RWPE2 (cell line): Measurements from ENCODE around the gene GET3.

Source experiments
- ATAC-seq: fragments of 200-7000 bp; cut with Tn5 transposase; 3 replicates; pipeline ENCODE4 v1.9.1; 2021; ENCODE audit warnings: low read depth
- DNase-seq: peaks from one replicate; pipeline ENCODE4 v3.0.0-alpha.2; 2020; ENCODE audit warnings: low spot score
- H3K27ac ChIP-seq: fragments of 450-650 bp; 2 replicates; pipeline ENCODE4 v1.5.1; 2017; ENCODE audit warnings: mild to moderate bottlenecking; ENCODE audit not compliant: poor library complexity, severe bottlenecking
- H3K27me3 ChIP-seq: fragments of 250-450 bp; sonication (Bioruptor Pico); 2 replicates; pipeline ENCODE4 v1.5.1; 2021; ENCODE audit warnings: mild to moderate bottlenecking, moderate library complexity; ENCODE audit not compliant: insufficient read depth, poor library complexity, severe bottlenecking
- H3K36me3 ChIP-seq: fragments of 250-450 bp; sonication (Bioruptor Pico); 2 replicates; pipeline ENCODE4 v1.5.1; 2020; ENCODE audit warnings: low read depth, mild to moderate bottlenecking, moderate library complexity
- H3K4me1 ChIP-seq: fragments of 250-450 bp; sonication (Bioruptor Pico); 2 replicates; pipeline ENCODE4 v1.5.1; 2021; ENCODE audit warnings: mild to moderate bottlenecking, moderate library complexity; ENCODE audit not compliant: insufficient read depth, poor library complexity, severe bottlenecking
- H3K4me3 ChIP-seq: fragments of 250-450 bp; sonication (Bioruptor Pico); 2 replicates; pipeline ENCODE4 v1.5.1; 2021; ENCODE audit warnings: mild to moderate bottlenecking, moderate library complexity; ENCODE audit not compliant: severe bottlenecking
- H3K9me3 ChIP-seq: fragments of 250-450 bp; sonication (Bioruptor Pico); 2 replicates; pipeline ENCODE4 v1.5.1; 2021; ENCODE audit warnings: mild to moderate bottlenecking, moderate library complexity; ENCODE audit not compliant: severe bottlenecking
- CTCF ChIP-seq: fragments of 450-650 bp; IDR thresholded peaks from one replicate; pipeline ENCODE4 v1.5.1; 2017; ENCODE audit warnings: mild to moderate bottlenecking, moderate library complexity; ENCODE audit not compliant: poor library complexity, severe bottlenecking

The GET3 gene

DNA sequence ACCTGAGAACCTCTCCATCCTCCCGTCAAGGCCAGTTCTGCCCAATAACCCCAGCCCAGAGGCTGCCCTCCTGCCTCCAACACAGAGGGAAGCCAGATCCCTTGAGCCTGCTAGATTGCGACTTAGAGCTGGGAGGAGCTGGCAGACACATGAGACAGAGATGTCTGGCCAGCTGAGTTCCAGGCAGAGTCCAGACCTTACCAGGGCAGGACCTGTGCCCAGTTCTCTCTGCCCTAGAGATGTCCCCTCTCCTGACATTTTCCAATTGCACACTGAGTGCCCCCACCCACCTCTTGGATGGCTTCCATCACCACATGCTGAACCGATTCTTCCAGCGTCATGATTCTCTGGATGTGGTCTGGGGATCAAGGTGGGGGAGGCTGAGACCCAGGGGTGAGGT, 35.0 kb downstream of the GET3 start:
- no peak overlapping the region for H3K4me3 ChIP-seq
- no peak for TF ChIP-seq CTCF
- ATAC-seq (no peak), DNase-seq (no peak)
- H3K27ac ChIP-seq: no peak overlapping the region
- no peaks in the 10 kb centered on the region for H3K4me1 ChIP-seq
- H3K9me3 ChIP-seq: no peaks in the 10 kb centered on the region
- no peaks in the 10 kb centered on the region for H3K27me3 ChIP-seq
- H3K36me3 ChIP-seq: peaks cover 36% of the 10 kb centered on the region

DNA sequence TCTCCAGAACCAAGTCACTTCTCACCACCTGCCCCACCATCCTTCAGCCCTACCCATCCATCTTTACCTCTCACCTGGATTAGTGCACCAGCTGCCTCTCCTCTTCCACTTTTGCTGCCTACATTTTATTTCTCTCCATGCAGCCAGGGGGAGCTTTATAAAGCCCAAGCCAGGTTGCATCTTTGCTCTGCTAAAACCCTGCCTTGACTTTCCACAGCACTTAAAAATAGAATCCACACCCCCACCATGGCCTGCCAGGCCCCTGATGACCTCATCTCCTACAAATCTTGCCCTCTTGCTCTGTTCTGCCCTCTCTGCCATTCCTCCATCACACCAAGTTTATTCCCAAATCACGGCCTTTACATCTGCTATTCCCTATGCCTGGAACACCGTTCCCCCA, 36.3 kb downstream of the GET3 start:
- H3K36me3 ChIP-seq: peaks cover 26% of the 10 kb centered on the region
- ATAC-seq: no peak
- no peaks in the 10 kb centered on the region for H3K9me3 ChIP-seq
- DNase-seq: no peak
- no peaks in the 10 kb centered on the region for H3K4me1 ChIP-seq
- H3K27ac ChIP-seq: no peak overlapping the region
- H3K27me3 ChIP-seq: no peaks in the 10 kb centered on the region
- H3K4me3 ChIP-seq: no peak overlapping the region
- TF ChIP-seq CTCF: peak; percentile 43

- no peaks in the 10 kb centered on the region for H3K27me3 ChIP-seq
- peaks cover 19% of the 10 kb centered on the region for H3K36me3 ChIP-seq
- no peak for TF ChIP-seq CTCF
- peak; percentile 99 for DNase-seq
- H3K27ac ChIP-seq: peak within 1 kb of the TSS; percentile 92
- peak within 1 kb of the TSS; percentile 85 for H3K4me3 ChIP-seq
- ATAC-seq: peak; percentile 65
- H3K9me3 ChIP-seq: no peaks in the 10 kb centered on the region
- H3K4me1 ChIP-seq: peaks cover 7% of the 10 kb centered on the region
Measured at GRCh38 chr19:12774588-12775555, 37.6 kb downstream of the GET3 start, which contains the start of gene HOOK2. TSS of gene HOOK2 (minus strand) at chr19:12775552. CDS start at chr19:12775449, 103 bp downstream.

DNA sequence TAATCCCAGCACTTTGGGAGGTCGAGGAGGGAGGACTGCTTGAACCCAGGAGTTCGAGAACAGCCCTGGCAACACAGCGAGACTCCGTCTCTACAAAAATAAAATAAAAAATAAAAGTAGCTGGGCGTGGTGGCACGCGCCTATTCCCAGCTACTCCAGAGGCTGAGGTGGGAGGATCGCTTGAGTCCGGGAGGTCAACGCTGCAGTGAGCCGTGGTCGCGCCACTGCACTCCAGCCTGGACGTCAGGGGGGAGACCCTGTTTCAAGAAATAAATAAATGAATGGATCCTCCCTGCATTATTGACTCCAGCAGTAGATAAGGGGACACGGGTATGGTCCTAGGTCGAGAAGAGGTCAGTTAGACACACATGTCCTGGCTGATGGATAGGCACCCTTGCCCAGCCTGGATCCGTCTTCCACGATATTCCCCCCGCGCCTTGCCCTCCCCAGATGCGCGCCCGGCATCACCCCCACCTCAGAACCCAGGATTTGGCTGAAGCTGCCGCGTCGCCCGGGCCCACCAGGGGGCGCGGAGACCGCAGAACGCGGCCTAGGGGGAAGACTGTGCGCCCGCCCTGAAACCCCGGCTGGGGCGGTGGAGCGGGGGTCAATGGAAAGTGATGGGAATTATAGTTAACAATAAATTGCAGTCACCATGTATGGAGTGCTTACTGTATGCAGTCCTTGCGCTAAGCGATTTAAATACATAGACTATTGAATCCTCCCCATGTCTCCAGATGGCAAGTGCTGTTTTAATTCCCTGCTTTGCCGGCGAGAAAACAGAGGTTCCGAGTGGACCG, 40.1 kb downstream of the GET3 start:
- DNase-seq (no peak), ATAC-seq (peak; percentile 38)
- peak; percentile 96 for TF ChIP-seq CTCF
- peak overlapping the region; percentile 43 for H3K4me3 ChIP-seq
- no peaks in the 10 kb centered on the region for H3K9me3 ChIP-seq
- H3K27ac ChIP-seq: peak overlapping the region; percentile 92
- H3K27me3 ChIP-seq: no peaks in the 10 kb centered on the region
- peaks cover 13% of the 10 kb centered on the region for H3K36me3 ChIP-seq
- peaks cover 7% of the 10 kb centered on the region for H3K4me1 ChIP-seq
